Fibroblast of skin of left biceps (primary cell): ENCODE data around the gene MSANTD1.

Experiments
- DNase-seq, 2 experiments: peaks; one replicate each; pipeline ENCODE4 v3.0.0-alpha.2; 2013; ENCODE audit warnings: low read depth in 2 of 2

Gene MSANTD1

GRCh38 chr4:3263053-3263875 is 14.3 kb downstream of the MSANTD1 start:
- no peak for DNase-seq

DNA sequence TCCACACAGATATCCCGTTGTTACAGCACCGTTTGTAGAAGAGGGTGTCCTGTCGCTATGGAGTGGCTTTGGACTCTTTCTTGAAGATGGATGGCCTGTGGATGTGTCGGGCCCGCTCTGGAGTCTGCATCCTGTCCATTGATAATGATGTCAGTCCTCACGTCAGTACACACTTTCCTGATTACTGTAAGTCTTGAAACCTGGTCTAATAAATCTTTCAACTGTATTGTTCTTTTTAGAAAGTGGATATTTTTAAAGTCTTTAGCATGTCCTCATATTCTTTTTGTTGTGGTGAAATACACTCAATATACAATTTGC is 14.9 kb downstream of the MSANTD1 start:
- no peak for DNase-seq

DNA sequence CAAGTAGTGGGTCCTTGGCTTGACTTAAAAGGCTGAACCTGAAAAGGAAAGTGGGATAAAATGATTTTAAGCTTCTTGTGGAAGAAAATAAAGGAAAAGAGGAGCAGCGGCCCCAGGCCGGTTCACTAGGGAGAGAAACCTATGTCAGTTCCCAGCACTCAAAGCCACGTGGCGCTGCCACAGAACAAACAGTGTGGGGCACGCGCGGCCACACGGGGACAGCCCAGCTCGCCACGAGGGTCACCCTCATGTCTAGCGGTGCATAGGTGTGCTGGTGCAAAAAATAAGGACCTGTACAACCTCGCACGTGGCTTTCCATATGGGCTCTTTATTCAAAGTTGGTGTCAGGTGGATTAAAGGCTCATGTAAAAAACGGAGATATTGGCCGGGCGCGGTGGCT is 17.1 kb downstream of the MSANTD1 start:
- DNase-seq = no peak

GRCh38 chr4:3267576-3268394 is 18.8 kb downstream of the MSANTD1 start:
- DNase-seq = no peak

- no peak for DNase-seq
Observed at GRCh38 chr4:3268395-3269104, 19.6 kb downstream of the MSANTD1 start.

- no peak for DNase-seq
Observed at GRCh38 chr4:3269105-3269927, 20.4 kb downstream of the MSANTD1 start.

GRCh38 chr4:3269991-3270611 is 21.1 kb downstream of the MSANTD1 start:
- DNase-seq = no peak

DNA sequence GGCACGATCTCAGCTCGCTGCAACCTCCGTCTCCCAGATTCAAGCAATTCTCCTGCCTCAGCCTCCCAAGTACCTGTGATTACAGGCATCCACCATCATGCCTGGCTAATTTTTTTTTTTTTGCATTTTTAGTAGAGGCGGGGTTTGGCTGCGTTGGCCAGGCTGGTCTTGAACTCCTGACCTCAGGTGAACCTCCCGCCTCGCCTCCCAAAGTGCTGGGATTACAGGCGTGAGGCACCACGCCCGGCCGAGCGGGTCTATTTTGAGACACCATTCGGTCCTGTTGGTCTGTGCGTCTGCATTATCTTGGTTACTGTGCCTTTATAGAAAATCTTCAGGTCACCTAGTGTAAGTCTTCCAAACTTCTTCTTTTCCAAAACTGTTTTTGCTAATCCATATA is 22.2 kb downstream of the MSANTD1 start:
- no peak for DNase-seq

DNA sequence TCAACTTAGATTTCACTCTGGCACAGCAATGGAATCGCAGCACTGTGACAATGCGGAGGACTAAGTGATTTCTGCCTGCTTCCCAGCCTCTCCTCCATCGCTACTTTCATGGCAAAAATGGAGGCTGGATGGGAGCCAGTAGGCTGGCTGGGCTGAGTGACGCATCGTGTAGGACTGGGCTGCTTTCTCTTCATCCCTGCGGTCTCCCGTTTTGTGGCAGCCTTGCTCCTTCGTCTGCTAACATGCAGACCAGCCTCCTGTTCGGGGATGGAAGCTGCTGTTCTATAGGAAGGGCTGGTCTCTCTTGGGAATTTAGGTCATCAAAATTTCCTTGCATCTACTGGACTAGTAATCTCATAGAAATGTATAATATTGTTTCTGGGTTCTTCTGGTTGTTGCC is 28.0 kb downstream of the MSANTD1 start:
- no peak for DNase-seq

DNA sequence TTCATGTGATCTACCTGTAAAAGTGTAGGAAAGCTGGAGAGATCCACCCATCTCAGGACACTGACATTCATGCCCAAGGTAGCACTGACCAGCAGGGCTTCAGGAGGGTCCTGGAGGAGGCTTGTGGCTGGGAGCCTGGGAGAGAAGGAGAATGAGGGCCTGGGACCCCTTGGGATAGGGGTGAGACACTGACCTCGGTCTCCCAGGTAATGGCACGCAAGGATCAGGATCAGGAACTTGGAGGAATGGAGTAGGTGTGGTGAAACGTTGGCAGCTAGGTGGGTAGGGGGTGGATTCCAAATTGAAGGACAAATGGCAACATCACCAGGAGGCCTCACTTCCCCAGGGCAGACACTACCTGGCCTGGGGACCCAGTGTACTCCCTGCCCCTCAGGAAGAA is 31.5 kb downstream of the MSANTD1 start:
- no peak for DNase-seq

DNA sequence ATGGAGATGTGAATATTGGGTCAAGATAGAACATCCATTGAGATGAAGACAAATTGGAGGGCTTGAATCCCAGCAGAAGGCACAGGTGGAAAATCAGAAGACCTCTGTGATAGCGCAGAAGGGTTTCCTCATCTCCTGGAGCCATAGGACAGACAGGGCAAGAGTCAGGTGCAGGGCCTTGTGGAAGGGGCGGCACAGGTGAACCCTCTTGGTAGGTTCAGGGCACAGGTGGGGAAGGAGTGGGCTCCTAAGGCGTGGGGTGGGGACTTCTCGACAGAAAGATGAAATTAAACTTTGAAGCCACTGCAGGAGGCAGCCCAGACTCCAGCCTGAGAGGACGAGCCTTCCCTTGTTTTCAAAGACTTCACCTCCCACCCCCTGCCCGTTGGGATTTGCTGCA is 34.5 kb downstream of the MSANTD1 start:
- no peak for DNase-seq

DNA sequence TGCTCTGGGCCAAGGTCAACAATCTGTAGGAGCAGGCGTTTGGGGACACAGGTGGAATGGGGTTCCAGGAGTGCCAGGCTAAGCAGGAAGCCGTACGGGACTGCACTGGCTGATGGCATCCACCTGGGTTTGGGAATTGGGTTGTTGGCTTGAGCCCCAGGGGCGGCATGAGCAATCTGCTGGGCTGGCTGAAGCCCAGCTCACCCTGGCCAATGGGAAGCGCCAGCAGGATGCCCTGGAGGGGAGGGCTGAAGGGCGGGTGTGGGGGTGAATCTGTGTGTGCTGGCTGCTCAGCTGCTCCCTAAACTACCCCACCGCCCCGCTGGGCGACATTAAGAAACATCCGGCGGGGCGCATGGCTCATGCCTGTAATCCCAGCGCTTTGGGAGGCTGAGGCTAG is 35.0 kb downstream of the MSANTD1 start:
- DNase-seq = no peak

- DNase-seq = no peak
Observed at GRCh38 chr4:3284734-3285557, 36.0 kb downstream of the MSANTD1 start.

DNA sequence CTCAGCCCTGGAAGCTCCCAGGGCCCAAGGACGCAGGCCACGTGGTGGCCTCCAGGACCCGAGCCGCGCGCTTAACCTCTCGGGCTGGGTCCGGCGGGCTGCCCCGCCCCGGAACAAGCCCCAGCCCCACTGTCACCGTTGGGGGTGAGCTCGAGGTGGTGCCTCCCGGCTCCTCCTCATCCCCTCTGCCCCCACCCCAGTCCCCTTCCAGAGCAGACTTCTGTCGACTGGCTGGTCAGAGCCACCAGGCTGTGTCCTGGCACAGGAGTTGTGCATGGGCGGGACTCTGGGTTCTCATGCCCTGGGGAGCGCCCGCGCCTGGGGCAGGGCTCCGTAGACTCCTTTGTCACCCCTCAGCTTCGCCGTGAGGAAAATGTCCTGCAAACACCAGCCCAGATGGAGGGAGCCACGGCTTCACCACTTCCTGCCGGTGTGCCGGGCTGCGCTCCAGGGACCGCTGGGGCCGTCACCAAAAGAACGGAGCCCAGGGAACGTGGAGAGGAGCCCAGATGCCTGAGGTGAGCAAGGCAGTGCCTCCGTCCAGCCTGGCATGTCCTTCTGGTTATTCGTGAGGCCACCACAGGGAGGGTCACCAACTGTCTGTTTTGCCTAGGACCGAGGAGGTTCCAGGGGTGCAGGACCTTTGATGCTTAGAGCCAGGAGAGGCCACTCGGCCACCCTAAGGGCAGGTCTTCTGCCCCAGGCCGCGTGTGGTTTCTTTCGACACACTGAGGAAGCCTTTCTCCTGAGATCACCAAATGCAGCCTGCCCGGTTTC is 36.8 kb downstream of the MSANTD1 start:
- DNase-seq = no peak

- DNase-seq = no peak
Observed at GRCh38 chr4:3286335-3287175, 37.6 kb downstream of the MSANTD1 start.

GRCh38 chr4:3287271-3287971 is 38.5 kb downstream of the MSANTD1 start:
- no peak for DNase-seq

GRCh38 chr4:3287972-3288570 is 39.1 kb downstream of the MSANTD1 start:
- no peak for DNase-seq
